T-helper 22 cell (primary cell): ENCODE results near the gene COL13A1.

Experiments used
- DNase-seq: peaks from one replicate; pipeline ENCODE4 v3.0.0-alpha.2; 2020; ENCODE audit warnings: low read depth

Gene COL13A1

GRCh38 chr10:69867699-69868558, 66.2 kb downstream of the COL13A1 start:
- DNase-seq = no peak

- no peak for DNase-seq
These were observed 67.1 kb downstream of the COL13A1 start for GRCh38 chr10:69868821-69869220.

GRCh38 chr10:69869291-69869961, 67.7 kb downstream of the COL13A1 start:
- DNase-seq = no peak

- DNase-seq = no peak
These were observed 68.9 kb downstream of the COL13A1 start for GRCh38 chr10:69870591-69870990.

GRCh38 chr10:69871074-69871473, 69.4 kb downstream of the COL13A1 start:
- no peak for DNase-seq

- no peak for DNase-seq
These were observed 70.6 kb downstream of the COL13A1 start for GRCh38 chr10:69872323-69872722.

- DNase-seq = no peak
These were observed 71.5 kb downstream of the COL13A1 start for GRCh38 chr10:69873135-69873639.

- no peak for DNase-seq
These were observed 72.7 kb downstream of the COL13A1 start for GRCh38 chr10:69874449-69874848.

GRCh38 chr10:69875856-69876255, 74.2 kb downstream of the COL13A1 start:
- no peak for DNase-seq

GRCh38 chr10:69876286-69876685, 74.6 kb downstream of the COL13A1 start:
- no peak for DNase-seq

GRCh38 chr10:69876931-69877330, 75.2 kb downstream of the COL13A1 start:
- DNase-seq = no peak

- no peak for DNase-seq
These were observed 76.3 kb downstream of the COL13A1 start for GRCh38 chr10:69878038-69878437.

GRCh38 chr10:69878951-69879350, 77.2 kb downstream of the COL13A1 start:
- DNase-seq = no peak

- DNase-seq = no peak
These were observed 78.0 kb downstream of the COL13A1 start for GRCh38 chr10:69879634-69880257.

GRCh38 chr10:69880301-69881081, 78.8 kb downstream of the COL13A1 start:
- DNase-seq = no peak

- DNase-seq = no peak
These were observed 79.5 kb downstream of the COL13A1 start for GRCh38 chr10:69881202-69881601.

GRCh38 chr10:69883310-69884023, 81.8 kb downstream of the COL13A1 start:
- DNase-seq = no peak

- DNase-seq = no peak
These were observed 82.3 kb downstream of the COL13A1 start for GRCh38 chr10:69884024-69884367.

- DNase-seq = no peak
These were observed 83.0 kb downstream of the COL13A1 start for GRCh38 chr10:69884686-69885085.

- DNase-seq = no peak
These were observed 83.8 kb downstream of the COL13A1 start for GRCh38 chr10:69885379-69886013.
